VCaP (cell line): Measurements from ENCODE around the gene COL18A1.

Experiments used
- H3K27ac ChIP-seq: fragments of 450-650 bp; 2 replicates; pipeline ENCODE4 v1.5.1; 2017
- TF ChIP-seq, protein P1 (sequence below): fragments of 450-650 bp; conservative IDR thresholded peaks from 2 replicates; pipeline ENCODE4 v1.5.1; 2017; ENCODE audit warnings: mild to moderate bottlenecking, moderate library complexity

The COL18A1 gene

DNA sequence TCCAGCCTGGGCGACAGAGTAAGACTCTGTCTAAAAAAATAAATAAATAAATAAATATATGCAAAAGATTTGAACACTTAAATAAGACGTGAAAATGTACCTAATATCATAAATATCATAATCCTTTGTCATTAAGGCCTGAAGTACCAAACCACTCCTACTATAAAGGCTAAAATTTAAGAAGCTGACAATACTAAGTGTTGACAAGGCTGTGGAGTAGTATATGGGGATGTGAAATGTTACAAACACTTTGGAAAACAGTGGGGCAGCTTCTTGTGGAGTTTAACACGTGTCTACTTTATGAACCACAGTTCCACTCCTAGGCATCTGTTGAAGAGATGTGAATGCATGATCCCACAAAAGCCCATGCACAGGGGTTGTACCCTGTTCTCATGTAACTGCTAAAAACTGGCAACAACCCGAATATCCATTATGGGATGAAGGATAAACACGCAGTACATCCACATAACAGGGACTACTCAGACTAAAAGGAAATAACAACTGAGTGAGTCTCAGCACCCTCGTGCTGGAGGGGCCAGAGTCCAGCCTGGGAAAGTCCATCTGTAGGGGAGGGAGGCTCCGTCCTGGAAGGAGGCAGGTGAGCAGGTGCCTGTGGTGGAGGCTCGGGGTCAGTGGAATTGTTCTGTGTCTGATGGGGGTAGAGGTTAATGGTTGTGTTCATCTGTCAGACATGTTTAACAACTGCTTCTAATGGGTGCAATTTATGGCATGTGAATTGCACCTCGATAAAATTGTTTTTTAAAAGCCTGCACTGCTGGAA, 143.9 kb downstream of the COL18A1 start:
- no peak overlapping the region for H3K27ac ChIP-seq
- TF ChIP-seq, protein P1, sequence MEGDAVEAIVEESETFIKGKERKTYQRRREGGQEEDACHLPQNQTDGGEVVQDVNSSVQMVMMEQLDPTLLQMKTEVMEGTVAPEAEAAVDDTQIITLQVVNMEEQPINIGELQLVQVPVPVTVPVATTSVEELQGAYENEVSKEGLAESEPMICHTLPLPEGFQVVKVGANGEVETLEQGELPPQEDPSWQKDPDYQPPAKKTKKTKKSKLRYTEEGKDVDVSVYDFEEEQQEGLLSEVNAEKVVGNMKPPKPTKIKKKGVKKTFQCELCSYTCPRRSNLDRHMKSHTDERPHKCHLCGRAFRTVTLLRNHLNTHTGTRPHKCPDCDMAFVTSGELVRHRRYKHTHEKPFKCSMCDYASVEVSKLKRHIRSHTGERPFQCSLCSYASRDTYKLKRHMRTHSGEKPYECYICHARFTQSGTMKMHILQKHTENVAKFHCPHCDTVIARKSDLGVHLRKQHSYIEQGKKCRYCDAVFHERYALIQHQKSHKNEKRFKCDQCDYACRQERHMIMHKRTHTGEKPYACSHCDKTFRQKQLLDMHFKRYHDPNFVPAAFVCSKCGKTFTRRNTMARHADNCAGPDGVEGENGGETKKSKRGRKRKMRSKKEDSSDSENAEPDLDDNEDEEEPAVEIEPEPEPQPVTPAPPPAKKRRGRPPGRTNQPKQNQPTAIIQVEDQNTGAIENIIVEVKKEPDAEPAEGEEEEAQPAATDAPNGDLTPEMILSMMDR: no peak

DNA sequence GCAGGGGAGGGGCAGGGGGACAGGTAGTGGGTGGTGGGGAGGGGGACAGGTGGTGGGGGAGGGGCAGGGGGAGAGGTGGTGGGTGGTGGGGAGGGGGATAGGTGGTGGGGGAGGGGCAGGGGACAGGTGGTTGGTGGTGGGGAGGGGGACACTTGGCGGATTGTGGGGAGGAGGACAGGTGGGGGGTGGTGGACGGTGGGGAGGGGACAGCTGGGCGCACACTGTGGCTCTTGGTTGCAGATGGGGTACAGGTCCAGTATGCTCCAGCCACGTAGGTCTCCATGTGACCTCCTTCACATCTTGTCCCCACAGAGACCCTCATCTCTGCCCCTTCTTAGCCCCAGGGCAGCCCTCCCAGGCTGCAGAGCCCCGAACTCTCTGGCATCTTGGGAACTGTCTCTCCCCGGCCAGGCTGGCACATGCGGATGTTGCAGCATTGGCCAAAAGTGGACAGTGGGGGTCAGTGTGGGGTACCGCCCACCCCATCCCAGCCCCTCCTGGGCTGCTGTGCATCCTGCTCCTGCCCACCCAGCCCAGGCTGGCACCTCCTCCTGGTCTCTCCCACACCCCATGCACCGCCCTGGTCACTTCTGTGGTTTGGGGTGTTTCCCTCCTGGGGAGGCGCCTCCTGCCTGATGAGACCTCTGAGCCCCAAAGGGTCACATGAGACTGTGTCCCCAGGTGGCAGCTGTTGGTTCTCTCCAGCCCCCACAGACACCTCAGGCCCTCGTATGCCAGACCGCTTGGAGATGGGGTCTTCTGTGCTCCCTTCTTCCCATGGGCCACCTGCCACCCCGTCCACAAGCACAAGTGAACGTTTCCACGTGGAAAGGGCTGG, 144.9 kb downstream of the COL18A1 start:
- TF ChIP-seq, protein P1: no peak
- H3K27ac ChIP-seq: no peak overlapping the region

DNA sequence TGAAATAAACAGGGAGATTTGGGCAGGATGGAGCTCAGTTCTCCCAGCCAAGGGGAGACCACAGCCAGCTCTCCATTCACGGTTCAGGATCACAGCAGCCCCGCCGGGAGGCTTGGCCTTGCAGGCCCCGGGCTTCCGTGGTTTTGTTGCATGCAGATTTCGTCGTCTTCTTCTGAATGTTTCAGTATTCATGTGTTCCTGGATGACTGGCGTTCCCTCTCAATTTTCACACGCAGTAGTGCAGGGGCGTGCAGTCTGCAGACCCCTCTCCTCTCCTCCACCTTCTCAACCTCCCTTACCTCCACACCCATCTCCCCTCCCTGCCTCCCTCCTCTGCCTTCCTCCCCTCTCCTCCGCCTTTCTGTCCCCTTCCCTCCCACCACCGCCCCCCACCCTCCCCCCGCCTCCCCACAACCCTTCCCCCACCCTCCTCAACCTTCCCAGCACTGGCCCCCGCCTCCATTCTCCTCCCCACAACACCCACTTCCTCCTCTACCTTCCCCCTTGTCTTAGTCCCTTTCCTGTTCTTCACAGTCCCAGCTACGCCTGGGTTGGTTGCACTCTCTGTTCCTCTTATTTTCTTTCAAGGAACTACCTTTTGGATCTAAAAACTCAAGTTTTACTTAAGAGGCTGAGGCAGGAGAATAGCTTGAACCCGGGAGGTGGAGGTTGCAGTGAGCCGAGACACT, 145.7 kb downstream of the COL18A1 start:
- no peak overlapping the region for H3K27ac ChIP-seq
- TF ChIP-seq, protein P1: no peak

DNA sequence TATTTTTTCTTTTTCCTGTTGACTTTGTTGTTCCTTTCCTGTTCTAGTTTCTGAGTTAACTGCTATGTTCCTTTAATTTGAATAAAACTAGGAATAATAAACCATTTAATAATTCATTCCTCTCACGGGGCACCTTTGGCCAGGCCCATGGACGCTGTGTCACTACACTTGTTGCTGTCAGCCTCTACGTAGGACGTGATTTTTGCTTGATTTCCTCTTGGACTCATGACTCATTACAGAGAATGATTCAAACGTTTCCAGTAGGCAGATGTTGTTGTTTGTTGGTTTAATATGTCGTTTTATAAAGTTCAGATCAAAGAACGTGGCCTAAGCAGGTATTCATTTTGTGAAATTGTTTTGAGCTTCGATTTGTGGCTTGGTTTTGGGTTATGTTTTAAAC, 146.4 kb downstream of the COL18A1 start:
- no peak overlapping the region for H3K27ac ChIP-seq
- TF ChIP-seq, protein P1: no peak

DNA sequence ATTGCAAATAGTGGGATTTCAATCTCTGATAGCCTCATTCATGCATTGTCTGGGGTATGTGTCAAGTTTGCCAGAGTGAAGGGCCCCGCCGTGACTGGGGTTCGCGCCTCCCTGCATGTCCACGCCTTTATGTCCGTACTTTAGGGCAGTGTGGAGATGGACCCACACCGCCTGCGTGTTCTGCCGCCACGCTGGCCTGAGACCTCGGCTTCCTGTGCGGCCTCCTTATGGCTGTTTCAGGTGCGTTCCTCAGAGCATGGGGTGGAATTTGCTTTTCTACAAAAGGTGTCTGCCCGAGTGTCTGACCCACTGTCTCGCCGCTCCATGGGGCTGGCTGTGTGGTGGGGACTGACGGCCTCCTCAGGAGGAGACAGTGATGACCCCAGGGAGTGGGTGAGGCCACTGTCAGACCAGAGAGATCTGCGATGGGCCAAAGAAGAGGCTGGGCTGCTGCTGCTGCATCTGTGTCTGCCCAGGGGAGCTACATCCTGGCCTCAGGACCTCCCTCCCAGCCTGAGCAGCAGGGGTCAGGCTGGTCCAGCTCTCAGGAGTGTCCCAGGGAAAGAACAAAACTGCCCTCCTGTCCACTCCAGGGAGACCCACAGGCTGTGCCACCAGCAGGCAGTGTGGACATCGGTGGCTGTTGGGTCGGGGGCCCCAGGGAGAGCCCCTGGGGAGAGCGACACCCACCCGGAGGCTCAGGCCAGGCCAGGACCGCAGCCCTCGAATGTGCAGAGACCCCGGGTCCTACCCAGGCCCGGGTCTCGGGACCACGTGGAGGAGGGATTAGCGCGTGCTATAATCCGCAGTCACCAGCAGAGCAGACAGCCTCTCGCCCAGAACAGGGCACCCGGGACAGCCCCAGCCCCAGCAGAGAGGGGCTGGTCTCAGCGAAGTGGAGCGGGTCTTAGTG, 147.1 kb downstream of the COL18A1 start:
- TF ChIP-seq, protein P1: no peak
- no peak overlapping the region for H3K27ac ChIP-seq

DNA sequence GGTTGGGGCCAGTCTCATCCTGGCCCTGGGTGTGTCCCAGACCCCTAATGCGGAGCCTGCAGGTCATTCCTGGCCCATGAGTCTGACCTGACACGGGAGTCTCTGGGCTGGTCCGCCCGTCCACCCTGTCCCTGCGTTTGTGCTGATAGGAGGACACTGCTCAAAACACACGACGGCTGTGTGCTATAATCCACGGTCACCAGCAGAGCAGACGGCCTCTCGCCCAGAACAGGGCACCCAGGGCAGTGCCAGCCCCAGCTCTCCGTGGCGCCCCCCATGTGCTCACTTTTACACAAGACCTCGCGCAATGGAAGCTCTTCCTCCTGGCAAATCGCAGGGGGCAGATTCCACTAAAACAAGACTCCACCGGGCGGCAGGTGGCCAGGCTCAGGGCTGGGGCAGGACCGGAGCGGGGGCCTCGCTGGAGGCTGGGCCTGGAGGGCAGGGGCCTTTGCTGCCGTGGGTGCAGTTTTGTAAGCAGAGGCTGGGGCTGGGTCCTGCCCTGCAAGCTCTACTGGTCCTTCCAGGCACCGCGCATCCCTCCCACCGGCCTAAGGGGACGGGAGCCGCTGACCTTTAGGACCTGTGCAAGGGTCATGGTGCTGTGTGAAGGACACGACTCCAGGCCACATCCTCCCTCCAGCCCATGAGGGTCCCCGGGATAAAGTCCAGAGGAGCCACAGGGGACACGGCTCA, 147.9 kb downstream of the COL18A1 start:
- H3K27ac ChIP-seq: no peak overlapping the region
- TF ChIP-seq, protein P1: no peak
